Activated CD8-positive, alpha-beta T cell treated with anti-CD3 and anti-CD28 coated beads, Interleukin-2, amount 10 ng/mL, durations not matched to agents 7 days and 5 days (primary cell): ENCODE measurements around the gene TMEM38A. TPM values are rescaled to one million over a fixed set of nuclear protein-coding genes. Genes with fewer than 3 reads are reported as not detected.
"Not testable (repeated sequence)": the region's sequence is repeated elsewhere in the genome, so short reads cannot be mapped to it uniquely, and the experiment has no call there.

ENCODE experiments used
- ATAC-seq: fragments of 150-1000 bp; cut with Tn5 transposase; one replicate; pipeline ENCODE4 v1.10.0; 2021; ENCODE audit warnings: moderate library complexity
- CTCF ChIA-PET: fragments of 350-600 bp; sonication (Branson Sonifier 250); formaldehyde crosslinking; loops from one replicate; lab custom pipeline; 2021; ENCODE audit warnings: antibody characterized with exemption; lab: Charles Lee
- POLR2A ChIA-PET: fragments of 350-600 bp; sonication (Branson Sonifier 250); formaldehyde crosslinking; loops from one replicate; lab custom pipeline; 2021; ENCODE audit warnings: antibody characterized with exemption; lab: Charles Lee
- DNase-seq: peaks from one replicate; pipeline ENCODE4 v3.0.0-alpha.2; 2020
- H3K27ac Mint-ChIP-seq: one replicate; pipeline ENCODE4 v1.8.0; 2021; ENCODE audit warnings: mild to moderate bottlenecking, mixed read lengths
- H3K27me3 Mint-ChIP-seq: one replicate; pipeline ENCODE4 v1.8.0; 2021; ENCODE audit warnings: low read depth, mixed read lengths
- H3K36me3 Mint-ChIP-seq: one replicate; pipeline ENCODE4 v1.8.0; 2021; ENCODE audit warnings: low read depth, mixed read lengths
- H3K4me1 Mint-ChIP-seq: one replicate; pipeline ENCODE4 v1.8.0; 2021; ENCODE audit warnings: low read depth, mixed read lengths
- H3K4me3 Mint-ChIP-seq: one replicate; pipeline ENCODE4 v1.8.0; 2021; ENCODE audit warnings: mild to moderate bottlenecking, mixed read lengths
- H3K9me3 Mint-ChIP-seq: one replicate; pipeline ENCODE4 v1.8.0; 2022; ENCODE audit warnings: mixed read lengths; ENCODE audit not compliant: insufficient read depth
- total RNA-seq, 2 experiments: library from RNA; stranded (reverse); gene quantifications; one replicate each; pipeline ENCODE4 v1.2.3, GENCODE V29; 2021

Gene TMEM38A
- total RNA-seq, 2 experiments from 2014 or later, result 0.60 to 0.87 TPM

DNA sequence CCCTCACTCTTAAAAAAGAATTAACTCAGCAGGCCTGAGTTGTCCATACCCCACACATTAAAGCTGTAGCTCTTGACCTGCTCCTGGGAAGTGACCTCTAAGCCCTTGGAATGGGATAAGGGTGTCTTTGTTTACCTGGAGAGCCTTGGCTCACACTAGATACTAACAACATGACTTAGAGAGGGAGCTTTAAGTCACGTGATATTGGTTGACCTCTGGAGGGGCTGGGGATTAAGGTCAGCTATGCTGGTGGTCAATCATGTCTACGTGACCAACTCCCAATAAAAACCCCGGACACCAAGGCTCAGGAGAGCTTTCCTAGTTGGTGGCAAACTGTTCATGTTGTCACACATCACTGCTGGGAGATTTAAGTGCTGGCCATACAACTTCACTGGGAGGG lies 61.7 kb downstream of the TMEM38A start:
- ChIA-PET POLR2A (interaction anchor here (0.5 kb wide), 1 partner anchor 1450 kb away, joined by 3 read pairs; no protein-coding TSS in a partner anchor), CTCF (no interaction called here)
- Mint-ChIP-seq H3K4me3 (no peak overlapping the region), H3K4me1 (no peaks in the 10 kb centered on the region), H3K27ac (no peak overlapping the region), H3K9me3 (peaks cover 5% of the 10 kb centered on the region), H3K36me3 (no peaks in the 10 kb centered on the region), H3K27me3 (no peaks in the 10 kb centered on the region)
- ATAC-seq (no peak), DNase-seq (no peak)

DNA sequence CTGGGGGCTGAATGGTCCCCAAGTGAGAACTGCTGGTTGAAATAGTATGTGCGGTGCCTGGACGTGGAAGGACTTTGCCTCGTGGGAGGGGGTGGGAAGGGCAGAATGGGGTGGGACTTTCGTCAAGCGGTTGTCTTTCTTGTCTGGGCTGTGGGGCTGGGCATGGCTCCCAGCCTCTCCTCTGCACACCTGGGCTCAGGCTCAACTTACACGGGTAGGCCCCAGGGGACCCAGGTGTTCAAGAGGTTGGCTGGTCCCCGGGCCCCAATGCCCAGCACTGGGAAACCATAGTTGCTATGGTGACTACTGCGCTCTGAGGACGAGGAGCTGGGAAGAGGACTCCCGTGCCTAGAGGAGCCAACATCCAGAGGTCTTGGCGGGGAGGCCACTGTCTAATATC lies 66.0 kb downstream of the TMEM38A start:
- Mint-ChIP-seq H3K4me3 (no peak overlapping the region), H3K4me1 (no peaks in the 10 kb centered on the region), H3K27me3 (no peaks in the 10 kb centered on the region), H3K36me3 (no peaks in the 10 kb centered on the region), H3K27ac (no peak overlapping the region), H3K9me3 (peaks cover 5% of the 10 kb centered on the region)
- ATAC-seq, result no peak
- no peak for DNase-seq
- ChIA-PET CTCF (interaction anchor here (0.9 kb wide), 1 partner anchor 12 kb away, joined by 3 read pairs; no protein-coding TSS in a partner anchor), POLR2A (no interaction called here)

- ATAC-seq, DNase-seq, POLR2A ChIA-PET, H3K36me3 Mint-ChIP-seq, H3K9me3 Mint-ChIP-seq, H3K4me1 Mint-ChIP-seq, H3K27ac Mint-ChIP-seq, H3K4me3 Mint-ChIP-seq, H3K27me3 Mint-ChIP-seq, CTCF ChIA-PET: not testable (repeated sequence)
Measured at GRCh38 chr19:16735650-16736266, 74.8 kb downstream of the TMEM38A start.

DNA sequence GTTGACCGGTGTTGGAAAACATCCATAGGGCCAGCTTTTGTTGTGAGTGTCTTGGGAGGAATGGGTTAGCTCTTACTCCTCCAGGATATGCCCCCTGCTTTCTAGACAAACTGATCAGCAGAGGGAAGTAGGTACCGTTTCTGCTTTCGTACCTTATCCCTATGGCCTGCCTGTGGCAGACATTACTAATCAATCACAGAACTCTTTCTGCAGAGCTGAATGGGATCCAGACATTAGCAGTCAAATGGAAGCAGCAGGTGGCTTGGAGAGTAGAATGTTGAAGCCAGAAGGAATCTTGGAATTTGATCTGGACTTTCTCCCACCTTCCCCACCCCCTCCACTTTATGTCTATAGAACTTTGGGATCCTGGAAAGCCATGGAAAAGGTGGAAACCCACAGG lies 75.8 kb downstream of the TMEM38A start:
- Mint-ChIP-seq H3K36me3 (no peaks in the 10 kb centered on the region), H3K27ac (no peak overlapping the region), H3K27me3 (peaks cover 7% of the 10 kb centered on the region), H3K4me1 (no peaks in the 10 kb centered on the region), H3K4me3 (no peak overlapping the region), H3K9me3 (no peaks in the 10 kb centered on the region)
- CTCF ChIA-PET, result no interaction called here
- no peak for ATAC-seq
- POLR2A ChIA-PET, result no interaction called here
- DNase-seq, result no peak

GRCh38 chr19:16737911-16738310 lies 77.0 kb downstream of the TMEM38A start:
- POLR2A ChIA-PET, result no interaction called here
- Mint-ChIP-seq H3K36me3 (no peaks in the 10 kb centered on the region), H3K4me1 (no peaks in the 10 kb centered on the region), H3K4me3 (no peak overlapping the region), H3K9me3 (no peaks in the 10 kb centered on the region), H3K27me3 (peaks cover 7% of the 10 kb centered on the region), H3K27ac (no peak overlapping the region)
- CTCF ChIA-PET, result no interaction called here
- no peak for DNase-seq
- ATAC-seq, result no peak

- Mint-ChIP-seq H3K36me3 (no peaks in the 10 kb centered on the region), H3K9me3 (no peaks in the 10 kb centered on the region), H3K4me3 (no peak overlapping the region), H3K27ac (no peak overlapping the region), H3K27me3 (peaks cover 2% of the 10 kb centered on the region), H3K4me1 (no peaks in the 10 kb centered on the region)
- DNase-seq (no peak), ATAC-seq (no peak)
- POLR2A ChIA-PET, result no interaction called here
- CTCF ChIA-PET, result no interaction called here
Measured at GRCh38 chr19:16739546-16739945, 78.6 kb downstream of the TMEM38A start.

Other genes starting within 250 kb of the TMEM38A start
- gene EPS15L1, start 189.2 kb upstream of the TMEM38A start, total RNA-seq, result 10 to 100 TPM; 34.1 to 35.5 TPM
- gene CALR3, start 165.0 kb upstream of the TMEM38A start, total RNA-seq, result not detected
- 1 to 10 TPM; 3.0 to 3.1 TPM for gene C19orf44, start 164.7 kb upstream of the TMEM38A start, total RNA-seq
- 10 to 100 TPM; 60.0 to 60.8 TPM for gene CHERP, start 118.7 kb upstream of the TMEM38A start, total RNA-seq
- 10 to 100 TPM; 55.6 to 61.9 TPM for gene SLC35E1, start 88.7 kb upstream of the TMEM38A start, total RNA-seq
- 10 to 100 TPM; 17.2 to 17.4 TPM for gene MED26, start 32.9 kb upstream of the TMEM38A start, total RNA-seq
- 10 to 100 TPM; 51.5 to 53.5 TPM for gene SMIM7, start 995 bp upstream of the TMEM38A start, total RNA-seq
- not detected for gene NWD1, start 58.7 kb downstream of the TMEM38A start, total RNA-seq
- 10 to 100 TPM; 30.5 to 31.9 TPM for gene SIN3B, start 168.3 kb downstream of the TMEM38A start, total RNA-seq
- under 1 TPM; 0.34 to 0.74 TPM for gene F2RL3, start 227.9 kb downstream of the TMEM38A start, total RNA-seq